ENCODE results near the gene ADGRV1. TPM values are rescaled to one million over a fixed set of nuclear protein-coding genes. Genes with fewer than 3 reads are reported as not detected.

Gene ADGRV1
- polyA plus RNA-seq, 3 donors = 0.18 to 0.33 TPM; not detected in 1

DNA sequence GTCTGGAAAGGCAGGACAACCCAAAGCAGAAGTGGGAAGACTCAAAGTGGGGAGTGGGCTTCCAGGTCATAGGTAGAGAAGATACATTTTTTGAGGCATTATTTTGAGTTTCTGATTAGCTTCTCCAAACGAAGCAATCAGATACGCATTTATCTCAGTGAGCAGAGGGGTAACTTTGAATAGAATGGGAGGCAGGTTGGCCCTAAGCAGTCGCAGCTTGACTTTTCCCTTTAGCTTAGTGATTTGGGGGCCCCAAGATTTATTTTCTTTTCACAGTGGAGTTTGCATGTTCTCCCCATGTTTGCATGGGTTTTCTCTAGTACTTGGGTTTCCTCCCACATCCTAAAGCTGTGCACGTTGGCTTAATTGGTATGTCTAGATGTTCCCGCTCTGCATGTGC is 422.6 kb downstream of the ADGRV1 start:
- no peaks in the 10 kb centered on the region for H3K9me3 ChIP-seq (replicated peaks in 1 of 2; ENCODE audit: control insufficient read depth in 1 of 2, insufficient read depth in 1 of 2, low read length in 2 of 2)
- Mint-ChIP-seq H3K4me3 (no peak overlapping the region), H3K4me1 (peaks cover 3% of the 10 kb centered on the region), H3K36me3 (no peaks in the 10 kb centered on the region), H3K9me3 (no peaks in the 10 kb centered on the region), H3K27me3 (ENCODE audit: low read depth in 3 of 3) (peaks cover 0 to 2% (median 0%) of the 10 kb centered on the region in 3 donors), H3K27ac (peak overlapping the region in 1 of 7 donors; percentile 62)
- no peaks in the 10 kb centered on the region for H3K79me2 ChIP-seq (ENCODE audit: insufficient read depth, low read length)
- H3K4me2 ChIP-seq (replicated peaks; ENCODE audit: extremely low read depth, low read length, poor library complexity, severe bottlenecking) = no peak overlapping the region
- no peak for DNase-seq
- 100% methylated on average over 3 of the region's 5 CpGs for WGBS (ENCODE audit: insufficient coverage)
- H2AFZ ChIP-seq (ENCODE audit: insufficient read depth, low read depth, low read length, poor library complexity, severe bottlenecking) = no peak overlapping the region
- H4K20me1 ChIP-seq (ENCODE audit: insufficient read depth, low read length) = no peaks in the 10 kb centered on the region
- H3K4me3 ChIP-seq (replicated peaks in 1 of 3; ENCODE audit: low read depth in 2 of 3, low read length in 3 of 3) = no peak overlapping the region
- TF ChIP-seq, protein P1, sequence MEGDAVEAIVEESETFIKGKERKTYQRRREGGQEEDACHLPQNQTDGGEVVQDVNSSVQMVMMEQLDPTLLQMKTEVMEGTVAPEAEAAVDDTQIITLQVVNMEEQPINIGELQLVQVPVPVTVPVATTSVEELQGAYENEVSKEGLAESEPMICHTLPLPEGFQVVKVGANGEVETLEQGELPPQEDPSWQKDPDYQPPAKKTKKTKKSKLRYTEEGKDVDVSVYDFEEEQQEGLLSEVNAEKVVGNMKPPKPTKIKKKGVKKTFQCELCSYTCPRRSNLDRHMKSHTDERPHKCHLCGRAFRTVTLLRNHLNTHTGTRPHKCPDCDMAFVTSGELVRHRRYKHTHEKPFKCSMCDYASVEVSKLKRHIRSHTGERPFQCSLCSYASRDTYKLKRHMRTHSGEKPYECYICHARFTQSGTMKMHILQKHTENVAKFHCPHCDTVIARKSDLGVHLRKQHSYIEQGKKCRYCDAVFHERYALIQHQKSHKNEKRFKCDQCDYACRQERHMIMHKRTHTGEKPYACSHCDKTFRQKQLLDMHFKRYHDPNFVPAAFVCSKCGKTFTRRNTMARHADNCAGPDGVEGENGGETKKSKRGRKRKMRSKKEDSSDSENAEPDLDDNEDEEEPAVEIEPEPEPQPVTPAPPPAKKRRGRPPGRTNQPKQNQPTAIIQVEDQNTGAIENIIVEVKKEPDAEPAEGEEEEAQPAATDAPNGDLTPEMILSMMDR (IDR thresholded peaks at IDR 0.05) = no peak
- intact Hi-C loops (cut with micrococcal nuclease) = no loop called here
- H3K4me1 ChIP-seq (ENCODE audit: control insufficient read depth in 1 of 2, insufficient read depth in 2 of 2, low read length in 2 of 2) = peaks cover 0 to 3% of the 10 kb centered on the region in 2 donors
- H3K27me3 ChIP-seq (ENCODE audit: control insufficient read depth in 2 of 2, insufficient read depth in 2 of 2, low read length in 2 of 2) = no peaks in the 10 kb centered on the region
- no peak overlapping the region for H3K9ac ChIP-seq (ENCODE audit: insufficient read depth, low read length, poor library complexity, severe bottlenecking)
- no peak overlapping the region for H3K27ac ChIP-seq (ENCODE audit: low read depth in 1 of 2, low read length in 2 of 2)
- H3K36me3 ChIP-seq (replicated peaks in 1 of 2; ENCODE audit: control insufficient read depth in 1 of 2, insufficient read depth in 2 of 2, low read length in 2 of 2) = no peaks in the 10 kb centered on the region

DNA sequence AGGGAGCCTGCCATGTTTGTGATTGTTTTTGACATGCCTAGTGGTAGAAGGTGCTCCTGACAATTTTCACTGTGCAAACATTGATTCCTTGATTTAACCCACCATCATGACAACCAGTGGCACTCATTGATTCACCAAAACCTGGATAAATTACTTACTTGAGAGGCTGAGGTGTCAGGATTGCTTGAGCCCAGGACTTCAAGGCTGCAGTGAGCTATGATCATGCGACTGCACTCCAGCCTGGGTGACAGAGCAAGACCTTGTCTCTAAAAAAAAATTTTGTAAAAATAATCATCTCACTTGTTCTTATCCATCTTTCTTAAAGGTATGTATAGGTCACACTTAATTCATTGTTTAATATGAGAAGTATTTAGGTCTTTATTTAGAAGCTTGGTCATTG is 423.2 kb downstream of the ADGRV1 start:
- no peaks in the 10 kb centered on the region for H3K36me3 Mint-ChIP-seq
- TF ChIP-seq, protein P1 (IDR thresholded peaks at IDR 0.05) = no peak
- no peaks in the 10 kb centered on the region for H4K20me1 ChIP-seq (ENCODE audit: insufficient read depth, low read length)
- no peak overlapping the region for H3K4me2 ChIP-seq (replicated peaks; ENCODE audit: extremely low read depth, low read length, poor library complexity, severe bottlenecking)
- H3K27ac Mint-ChIP-seq = no peak overlapping the region
- DNase-seq = no peak
- no peaks in the 10 kb centered on the region for H3K27me3 ChIP-seq (ENCODE audit: control insufficient read depth in 2 of 2, insufficient read depth in 2 of 2, low read length in 2 of 2)
- no peak overlapping the region for H3K4me3 ChIP-seq (replicated peaks in 1 of 3; ENCODE audit: low read depth in 2 of 3, low read length in 3 of 3)
- no peaks in the 10 kb centered on the region for H3K9me3 ChIP-seq (replicated peaks in 1 of 2; ENCODE audit: control insufficient read depth in 1 of 2, insufficient read depth in 1 of 2, low read length in 2 of 2)
- peaks cover 3% of the 10 kb centered on the region for H3K4me1 Mint-ChIP-seq
- no peak overlapping the region for H3K4me3 Mint-ChIP-seq
- peaks cover 0 to 3% of the 10 kb centered on the region in 2 donors for H3K4me1 ChIP-seq (ENCODE audit: control insufficient read depth in 1 of 2, insufficient read depth in 2 of 2, low read length in 2 of 2)
- peaks cover 0 to 2% (median 0%) of the 10 kb centered on the region in 3 donors for H3K27me3 Mint-ChIP-seq (ENCODE audit: low read depth in 3 of 3)
- no peaks in the 10 kb centered on the region for H3K36me3 ChIP-seq (replicated peaks in 1 of 2; ENCODE audit: control insufficient read depth in 1 of 2, insufficient read depth in 2 of 2, low read length in 2 of 2)
- H3K9ac ChIP-seq (ENCODE audit: insufficient read depth, low read length, poor library complexity, severe bottlenecking) = no peak overlapping the region
- WGBS (ENCODE audit: insufficient coverage) = no CpG with 5 or more reads among the region's 1 CpG
- H3K27ac ChIP-seq (ENCODE audit: low read depth in 1 of 2, low read length in 2 of 2) = no peak overlapping the region
- no peak overlapping the region for H2AFZ ChIP-seq (ENCODE audit: insufficient read depth, low read depth, low read length, poor library complexity, severe bottlenecking)
- intact Hi-C loops (cut with micrococcal nuclease) = no loop called here
- no peaks in the 10 kb centered on the region for H3K9me3 Mint-ChIP-seq
- no peaks in the 10 kb centered on the region for H3K79me2 ChIP-seq (ENCODE audit: insufficient read depth, low read length)

All from CD14-positive monocyte (primary cell).